ENCODE results near the gene CACNG5. TPM values are rescaled to one million over a fixed set of nuclear protein-coding genes. Genes with fewer than 3 reads are reported as not detected.

CACNG5 gene
- polyA plus RNA-seq, 1 donor from 2014 or later = not detected

DNA sequence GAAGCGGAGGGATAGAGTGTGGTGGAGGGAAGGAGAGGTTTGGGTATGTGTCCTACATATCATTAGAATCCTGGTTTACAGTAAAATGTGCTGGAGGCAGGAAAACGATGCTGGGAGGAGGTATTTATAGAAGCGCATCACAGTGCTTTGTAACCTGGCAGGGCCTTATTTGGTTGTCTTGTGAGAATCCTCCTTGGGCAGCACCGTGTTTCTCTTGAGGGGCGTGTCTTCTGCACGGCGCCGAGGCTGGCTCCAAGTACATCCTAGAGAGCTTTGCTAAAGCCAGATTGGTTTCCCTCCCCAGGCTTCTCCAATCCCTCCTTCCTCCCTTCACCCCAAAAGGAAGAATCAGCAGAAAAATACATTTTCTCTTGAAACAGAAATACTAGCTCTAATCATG lies 24.4 kb downstream of the CACNG5 start (continued):
- TF ChIP-seq EP300 (conservative IDR thresholded peaks at IDR 0.05; ENCODE audit: poor library complexity, severe bottlenecking) (no peak), SMC3 (conservative IDR thresholded peaks at IDR 0.05; ENCODE audit: poor library complexity) (no peak)

DNA sequence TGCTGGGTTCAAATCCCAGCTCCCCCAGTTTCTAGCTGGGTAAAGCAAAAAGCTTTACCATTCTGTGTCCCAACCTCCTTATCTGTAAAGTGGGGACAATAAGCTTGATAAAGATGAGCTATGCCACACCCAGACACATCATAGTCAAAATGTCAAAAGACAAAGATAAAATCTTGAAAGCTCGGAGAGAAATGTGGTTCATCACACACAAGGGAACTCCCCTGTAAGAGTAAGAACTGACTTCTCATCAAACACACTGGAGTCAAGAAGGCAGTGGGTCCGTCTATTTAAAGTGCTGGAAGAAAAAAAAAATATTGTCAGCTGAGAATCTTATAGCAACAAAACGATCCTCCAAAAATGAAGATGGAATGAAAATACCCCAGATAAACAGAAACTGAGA lies 25.3 kb downstream of the CACNG5 start:
- Histone ChIP-seq H3K27ac (ENCODE audit: low read length) (no peak overlapping the region), H3K4me2 (ENCODE audit: low read length) (no peak overlapping the region), H3K9ac (ENCODE audit: low read length) (no peak overlapping the region), H3K4me3 (ENCODE audit: low read length) (no peak overlapping the region), H3K9me3 (ENCODE audit: low read length) (no peaks in the 10 kb centered on the region), H2AFZ (ENCODE audit: low read depth, low read length) (no peak overlapping the region), H3K79me2 (replicated peaks; ENCODE audit: insufficient read depth, low read length) (no peaks in the 10 kb centered on the region), H3K36me3 (ENCODE audit: insufficient read depth, low read length) (no peaks in the 10 kb centered on the region), H3F3A (ENCODE audit: insufficient read depth, low read length, poor library complexity, severe bottlenecking) (no peaks in the 10 kb centered on the region), H3K27me3 (ENCODE audit: insufficient read depth, low read depth, low read length) (no peaks in the 10 kb centered on the region), H4K20me1 (ENCODE audit: insufficient read depth) (no peaks in the 10 kb centered on the region), H3K9me2 (ENCODE audit: insufficient read depth, low read length) (no peaks in the 10 kb centered on the region)
- TF ChIP-seq EP300 (conservative IDR thresholded peaks at IDR 0.05; ENCODE audit: poor library complexity, severe bottlenecking) = no peak
- TF ChIP-seq POLR2AphosphoS5 (IDR thresholded peaks at IDR 0.05) = no peak
- TF ChIP-seq TAF1 (IDR thresholded peaks at IDR 0.05; ENCODE audit: low read depth) = no peak
- TF ChIP-seq MXI1 (conservative IDR thresholded peaks at IDR 0.05; ENCODE audit: poor library complexity, severe bottlenecking) = no peak
- no peak for TF ChIP-seq REST (IDR thresholded peaks at IDR 0.05; ENCODE audit: borderline replicate concordance)
- TF ChIP-seq, protein P1, sequence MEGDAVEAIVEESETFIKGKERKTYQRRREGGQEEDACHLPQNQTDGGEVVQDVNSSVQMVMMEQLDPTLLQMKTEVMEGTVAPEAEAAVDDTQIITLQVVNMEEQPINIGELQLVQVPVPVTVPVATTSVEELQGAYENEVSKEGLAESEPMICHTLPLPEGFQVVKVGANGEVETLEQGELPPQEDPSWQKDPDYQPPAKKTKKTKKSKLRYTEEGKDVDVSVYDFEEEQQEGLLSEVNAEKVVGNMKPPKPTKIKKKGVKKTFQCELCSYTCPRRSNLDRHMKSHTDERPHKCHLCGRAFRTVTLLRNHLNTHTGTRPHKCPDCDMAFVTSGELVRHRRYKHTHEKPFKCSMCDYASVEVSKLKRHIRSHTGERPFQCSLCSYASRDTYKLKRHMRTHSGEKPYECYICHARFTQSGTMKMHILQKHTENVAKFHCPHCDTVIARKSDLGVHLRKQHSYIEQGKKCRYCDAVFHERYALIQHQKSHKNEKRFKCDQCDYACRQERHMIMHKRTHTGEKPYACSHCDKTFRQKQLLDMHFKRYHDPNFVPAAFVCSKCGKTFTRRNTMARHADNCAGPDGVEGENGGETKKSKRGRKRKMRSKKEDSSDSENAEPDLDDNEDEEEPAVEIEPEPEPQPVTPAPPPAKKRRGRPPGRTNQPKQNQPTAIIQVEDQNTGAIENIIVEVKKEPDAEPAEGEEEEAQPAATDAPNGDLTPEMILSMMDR (IDR thresholded peaks at IDR 0.05; ENCODE audit: poor library complexity, severe bottlenecking) = no peak

- no peaks in the 10 kb centered on the region for H3K9me3 ChIP-seq (ENCODE audit: low read length)
- no peak overlapping the region for H3K4me3 ChIP-seq (ENCODE audit: low read length)
- no peak overlapping the region for H2AFZ ChIP-seq (ENCODE audit: low read depth, low read length)
- no peaks in the 10 kb centered on the region for H3K79me2 ChIP-seq (replicated peaks; ENCODE audit: insufficient read depth, low read length)
- no peaks in the 10 kb centered on the region for H3K9me2 ChIP-seq (ENCODE audit: insufficient read depth, low read length)
- no peaks in the 10 kb centered on the region for H3K27me3 ChIP-seq (ENCODE audit: insufficient read depth, low read depth, low read length)
- no peak overlapping the region for H3K9ac ChIP-seq (ENCODE audit: low read length)
- H3F3A ChIP-seq (ENCODE audit: insufficient read depth, low read length, poor library complexity, severe bottlenecking) = no peaks in the 10 kb centered on the region
- H4K20me1 ChIP-seq (ENCODE audit: insufficient read depth) = no peaks in the 10 kb centered on the region
- no peak for TF ChIP-seq POLR2AphosphoS5 (IDR thresholded peaks at IDR 0.05)
- no peak for TF ChIP-seq MXI1 (conservative IDR thresholded peaks at IDR 0.05; ENCODE audit: poor library complexity, severe bottlenecking)
- no peak for TF ChIP-seq REST (IDR thresholded peaks at IDR 0.05; ENCODE audit: borderline replicate concordance)
- no peak for TF ChIP-seq SMC3 (conservative IDR thresholded peaks at IDR 0.05; ENCODE audit: poor library complexity)
- no peak for TF ChIP-seq EZH2 (IDR thresholded peaks at IDR 0.05; ENCODE audit: borderline replicate concordance, insufficient read depth, low read length, poor library complexity, severe bottlenecking)
- no peak for TF ChIP-seq RAD21 (conservative IDR thresholded peaks at IDR 0.05)
- TF ChIP-seq EP300 (conservative IDR thresholded peaks at IDR 0.05; ENCODE audit: poor library complexity, severe bottlenecking) = no peak
- TF ChIP-seq, protein P1 (IDR thresholded peaks at IDR 0.05; ENCODE audit: poor library complexity, severe bottlenecking) = no peak
- no peak for TF ChIP-seq TAF1 (IDR thresholded peaks at IDR 0.05; ENCODE audit: low read depth)
- H3K36me3 ChIP-seq (ENCODE audit: insufficient read depth, low read length) = no peaks in the 10 kb centered on the region
- no peak overlapping the region for H3K4me2 ChIP-seq (ENCODE audit: low read length)
- H3K27ac ChIP-seq (ENCODE audit: low read length) = no peak overlapping the region
Measured at GRCh38 chr17:66863820-66864219, 28.9 kb downstream of the CACNG5 start.

All from neural cell (in vitro differentiated cells).